Ishikawa (cell line): ENCODE data around the gene FZD7.

Experiments used
- CEBPB ChIP-seq: IDR thresholded peaks from 2 replicates; pipeline ENCODE4 v1.6.1; 2012
- CREB1 ChIP-seq: IDR thresholded peaks from 2 replicates; pipeline ENCODE4 v1.6.1; 2012; ENCODE audit warnings: low read depth
- EGR1 ChIP-seq: IDR thresholded peaks from 2 replicates; pipeline ENCODE4 v1.6.1; 2012
- EP300 ChIP-seq: IDR thresholded peaks from 2 replicates; pipeline ENCODE4 v1.6.1; 2012; ENCODE audit warnings: borderline replicate concordance
- FOXM1 ChIP-seq: IDR thresholded peaks from 2 replicates; pipeline ENCODE4 v1.6.1; 2012; ENCODE audit warnings: low read depth, borderline replicate concordance
- MAX ChIP-seq: IDR thresholded peaks from 2 replicates; pipeline ENCODE4 v1.6.1; 2012
- NFIC ChIP-seq: IDR thresholded peaks from 2 replicates; pipeline ENCODE4 v1.6.1; 2012
- RAD21 ChIP-seq: IDR thresholded peaks from 2 replicates; pipeline ENCODE4 v1.6.1; 2012; ENCODE audit warnings: low read depth
- REST ChIP-seq: IDR thresholded peaks from 2 replicates; pipeline ENCODE4 v1.6.1; 2012; ENCODE audit warnings: low read depth, mild to moderate bottlenecking
- TAF1 ChIP-seq: IDR thresholded peaks from 2 replicates; pipeline ENCODE4 v1.6.1; 2012; ENCODE audit warnings: low read depth, mild to moderate bottlenecking
- TCF12 ChIP-seq: IDR thresholded peaks from 2 replicates; pipeline ENCODE4 v1.6.1; 2012; ENCODE audit warnings: low read depth
- TEAD4 ChIP-seq: IDR thresholded peaks from 2 replicates; pipeline ENCODE4 v1.6.1; 2012
- USF1 ChIP-seq: IDR thresholded peaks from 2 replicates; pipeline ENCODE4 v1.6.1; 2012
- YY1 ChIP-seq: IDR thresholded peaks from 2 replicates; pipeline ENCODE4 v1.6.1; 2012; ENCODE audit warnings: low read depth
- ZBTB7A ChIP-seq: IDR thresholded peaks from 2 replicates; pipeline ENCODE4 v1.6.1; 2012; ENCODE audit warnings: low read depth

FZD7 gene

GRCh38 chr2:202033317-202034248 lies at the start of gene FZD7:
Gene FZD7 (plus strand): TSS chr2:202033855. CDS start chr2:202034648, 793 bp downstream.
- TF ChIP-seq CEBPB (no peak), YY1 (0 out of 2 replicates have a peak, but pooled peaks have one; percentile 43), REST (no peak), TAF1 (no peak; the same call in none of the 2 replicates), ZBTB7A (peak; percentile 76; the same call in 1 of the 2 replicates), CREB1 (no peak), TCF12 (no peak), EP300 (no peak; the same call in 1 of the 2 replicates), EGR1 (peak; percentile 42; the same call in 1 of the 2 replicates), FOXM1 (no peak), NFIC (no peak; the same call in 1 of the 2 replicates), USF1 (no peak), TEAD4 (peak; percentile 65), RAD21 (no peak), MAX (peak; percentile 55)

GRCh38 chr2:201984333-201984732 lies 49.3 kb upstream of the FZD7 start:
- TF ChIP-seq CREB1 (no peak), ZBTB7A (no peak), YY1 (no peak), MAX (no peak), REST (no peak), TEAD4 (no peak), FOXM1 (no peak), TCF12 (no peak), EGR1 (no peak), CEBPB (no peak), NFIC (no peak), RAD21 (no peak)

- TF ChIP-seq TAF1, result no peak
- TF ChIP-seq REST, result no peak
- no peak for TF ChIP-seq NFIC
- TF ChIP-seq TCF12, result no peak
- no peak for TF ChIP-seq ZBTB7A
- no peak for TF ChIP-seq CREB1
- no peak for TF ChIP-seq TEAD4
- TF ChIP-seq RAD21, result no peak
- no peak for TF ChIP-seq EGR1
- no peak for TF ChIP-seq EP300
- TF ChIP-seq USF1, result no peak
These were observed 48.7 kb upstream of the FZD7 start for GRCh38 chr2:201984800-201985525.
